ENCODE data around the gene ACOT7.

DNA sequence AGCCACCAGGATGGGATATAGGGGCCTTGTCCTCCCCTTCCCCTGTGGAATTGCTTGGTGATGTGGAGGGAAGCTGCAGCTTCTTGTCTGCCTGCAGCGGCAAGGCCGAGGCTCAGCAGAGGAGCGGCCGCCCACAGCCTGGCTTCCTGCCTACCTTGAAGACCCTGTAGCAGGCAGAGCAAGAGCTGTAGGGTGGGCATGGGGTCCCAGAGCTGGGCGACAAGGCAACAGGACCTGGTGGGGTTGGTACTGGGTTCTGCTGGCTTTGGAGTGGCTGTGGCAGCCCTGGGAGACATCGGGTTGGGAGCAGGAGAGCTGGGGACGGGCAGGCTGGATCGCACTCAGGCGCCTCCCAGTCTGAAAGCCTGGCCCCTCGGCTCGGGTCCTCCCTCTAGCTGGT is 126.9 kb downstream of the ACOT7 start:
- TF ChIP-seq CTCF (conservative IDR thresholded peaks at IDR 0.05; ENCODE audit: low read length) (no peak), EZH2phosphoT487 (IDR thresholded peaks at IDR 0.05; ENCODE audit: borderline replicate concordance) (no peak)

Data from Loucy (cell line).